Peyer's patch (tissue), 4 donors: ENCODE data around the gene NFE2.

Source experiments
- CTCF ChIP-seq, 6 experiments: fragments of 450-650 bp in 4 of 6; fragments of 200-600 bp in 2 of 6; sonication (generic) in 1 of 6; IDR thresholded peaks; one replicate each; pipeline ENCODE4 v1.5.1; 2017 to 2019; ENCODE audit warnings: antibody characterized with exemption in 6 of 6, mild to moderate bottlenecking in 3 of 6, moderate library complexity in 1 of 6
- POLR2A ChIP-seq, 2 donors: fragments of 450-650 bp; IDR thresholded peaks; one replicate each; pipeline ENCODE4 v1.5.1; 2017; ENCODE audit warnings: antibody characterized with exemption in 2 of 2, mild to moderate bottlenecking in 2 of 2, moderate library complexity in 2 of 2

- TF ChIP-seq CTCF (IDR thresholded peaks at IDR 0.05) (no peak), POLR2A (IDR thresholded peaks at IDR 0.05) (no peak)
Observed at GRCh38 chr12:54261815-54262402, 38.9 kb downstream of the NFE2 start.
